Subcutaneous adipose tissue (tissue), 4 donors: Measurements from ENCODE around the gene MAP1LC3B2. TPM values are rescaled to one million over a fixed set of nuclear protein-coding genes. Genes with fewer than 3 reads are reported as not detected.

Source experiments
- total RNA-seq, 4 donors: library from RNA; depleted of rRNA; stranded (reverse); fragments of >200 nt; gene quantifications; one replicate each; pipeline ENCODE4 v1.1.0, GENCODE V29; 2016
- TF ChIP-seq, protein P1 (sequence below): fragments of 450-650 bp; IDR thresholded peaks from one replicate; pipeline ENCODE4 v1.5.1; 2016; ENCODE audit warnings: low read depth, mild to moderate bottlenecking, control low read depth, antibody characterized with exemption, moderate library complexity

Gene MAP1LC3B2
- total RNA-seq, 4 donors from 2014 or later = 1.1 to 1.5 TPM; not detected in 2

DNA sequence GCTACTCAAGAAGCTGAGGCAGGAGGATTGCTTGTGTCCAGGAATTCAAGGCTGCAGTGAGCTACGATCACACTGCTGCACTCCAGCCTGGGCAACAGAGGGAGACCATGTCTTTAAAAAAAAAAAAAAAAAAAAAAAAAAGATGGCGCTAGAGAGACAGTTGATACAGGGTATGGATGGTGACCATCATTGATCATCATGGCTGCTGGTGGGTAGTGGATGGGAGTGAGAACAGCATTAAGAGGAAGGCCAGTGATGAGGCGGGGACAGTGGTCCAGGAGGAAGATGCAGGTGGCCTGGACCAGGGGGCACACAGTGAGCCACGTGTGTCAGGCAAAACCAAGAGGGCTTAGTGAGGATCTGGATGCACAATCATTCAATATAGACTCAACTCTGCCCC is 26.8 kb upstream of the MAP1LC3B2 start:
- TF ChIP-seq, protein P1, sequence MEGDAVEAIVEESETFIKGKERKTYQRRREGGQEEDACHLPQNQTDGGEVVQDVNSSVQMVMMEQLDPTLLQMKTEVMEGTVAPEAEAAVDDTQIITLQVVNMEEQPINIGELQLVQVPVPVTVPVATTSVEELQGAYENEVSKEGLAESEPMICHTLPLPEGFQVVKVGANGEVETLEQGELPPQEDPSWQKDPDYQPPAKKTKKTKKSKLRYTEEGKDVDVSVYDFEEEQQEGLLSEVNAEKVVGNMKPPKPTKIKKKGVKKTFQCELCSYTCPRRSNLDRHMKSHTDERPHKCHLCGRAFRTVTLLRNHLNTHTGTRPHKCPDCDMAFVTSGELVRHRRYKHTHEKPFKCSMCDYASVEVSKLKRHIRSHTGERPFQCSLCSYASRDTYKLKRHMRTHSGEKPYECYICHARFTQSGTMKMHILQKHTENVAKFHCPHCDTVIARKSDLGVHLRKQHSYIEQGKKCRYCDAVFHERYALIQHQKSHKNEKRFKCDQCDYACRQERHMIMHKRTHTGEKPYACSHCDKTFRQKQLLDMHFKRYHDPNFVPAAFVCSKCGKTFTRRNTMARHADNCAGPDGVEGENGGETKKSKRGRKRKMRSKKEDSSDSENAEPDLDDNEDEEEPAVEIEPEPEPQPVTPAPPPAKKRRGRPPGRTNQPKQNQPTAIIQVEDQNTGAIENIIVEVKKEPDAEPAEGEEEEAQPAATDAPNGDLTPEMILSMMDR = no peak

DNA sequence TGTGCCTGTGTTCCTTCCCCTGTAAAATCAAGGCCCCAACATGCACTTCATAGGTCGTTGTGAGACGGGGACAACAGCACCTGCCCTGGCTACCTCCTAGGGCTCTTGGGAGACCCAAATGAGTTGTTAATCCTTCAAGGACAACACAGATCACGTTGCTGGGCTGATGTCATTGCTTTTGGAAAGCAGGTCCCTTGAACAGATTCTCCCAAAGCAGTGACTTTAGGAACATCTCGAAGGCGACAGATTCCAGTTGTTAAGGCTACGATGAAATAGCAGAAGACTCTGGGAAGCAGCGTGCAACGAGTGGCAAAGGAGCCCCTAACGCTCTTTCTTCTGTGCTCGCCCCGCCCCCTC is 26.2 kb upstream of the MAP1LC3B2 start:
- TF ChIP-seq, protein P1 = no peak

DNA sequence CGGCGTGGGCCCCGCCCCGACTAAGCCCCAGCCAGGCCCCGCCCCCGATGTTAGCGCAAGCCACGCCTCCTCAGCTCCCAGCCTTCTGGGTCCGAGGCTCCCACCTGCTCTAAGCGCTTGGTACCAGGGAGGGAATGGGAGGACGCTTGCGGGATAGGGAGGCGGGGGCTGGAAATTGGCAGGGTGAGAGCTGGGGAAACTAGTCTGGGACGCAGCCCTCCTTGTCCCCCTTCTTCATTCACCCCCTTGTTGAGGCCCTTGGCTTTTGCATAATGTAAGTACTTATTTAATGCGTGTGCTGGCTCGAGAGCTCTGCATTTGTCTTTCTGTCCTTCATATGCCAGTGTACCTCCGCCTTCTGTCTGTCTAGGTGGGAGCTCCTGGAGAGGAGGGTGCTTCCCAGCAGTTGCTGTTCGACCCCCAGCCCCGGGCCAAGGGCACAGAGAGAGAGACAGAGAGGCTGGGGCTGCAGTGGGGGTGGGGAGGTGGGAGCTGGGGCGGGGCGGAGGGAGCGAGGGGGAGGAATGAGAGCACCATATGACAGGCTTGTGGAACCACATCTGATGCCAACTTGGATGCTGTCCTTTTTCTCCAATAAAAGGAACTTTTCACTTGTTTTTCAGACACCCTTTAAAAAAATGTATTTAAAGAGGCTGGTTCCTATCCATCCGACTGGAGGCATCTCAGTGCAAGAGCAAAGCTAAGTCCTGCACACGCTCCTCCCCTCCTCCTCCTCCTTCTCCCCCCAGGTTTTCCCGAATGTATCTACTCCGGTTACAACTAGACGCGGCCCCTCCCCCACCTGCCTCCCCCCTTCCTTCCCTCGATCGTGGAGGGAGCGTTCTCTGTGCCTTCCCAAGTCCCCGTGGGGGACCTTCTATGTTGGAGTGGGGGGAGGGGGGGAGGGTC is 25.6 kb upstream of the MAP1LC3B2 start:
- TF ChIP-seq, protein P1 = no peak

DNA sequence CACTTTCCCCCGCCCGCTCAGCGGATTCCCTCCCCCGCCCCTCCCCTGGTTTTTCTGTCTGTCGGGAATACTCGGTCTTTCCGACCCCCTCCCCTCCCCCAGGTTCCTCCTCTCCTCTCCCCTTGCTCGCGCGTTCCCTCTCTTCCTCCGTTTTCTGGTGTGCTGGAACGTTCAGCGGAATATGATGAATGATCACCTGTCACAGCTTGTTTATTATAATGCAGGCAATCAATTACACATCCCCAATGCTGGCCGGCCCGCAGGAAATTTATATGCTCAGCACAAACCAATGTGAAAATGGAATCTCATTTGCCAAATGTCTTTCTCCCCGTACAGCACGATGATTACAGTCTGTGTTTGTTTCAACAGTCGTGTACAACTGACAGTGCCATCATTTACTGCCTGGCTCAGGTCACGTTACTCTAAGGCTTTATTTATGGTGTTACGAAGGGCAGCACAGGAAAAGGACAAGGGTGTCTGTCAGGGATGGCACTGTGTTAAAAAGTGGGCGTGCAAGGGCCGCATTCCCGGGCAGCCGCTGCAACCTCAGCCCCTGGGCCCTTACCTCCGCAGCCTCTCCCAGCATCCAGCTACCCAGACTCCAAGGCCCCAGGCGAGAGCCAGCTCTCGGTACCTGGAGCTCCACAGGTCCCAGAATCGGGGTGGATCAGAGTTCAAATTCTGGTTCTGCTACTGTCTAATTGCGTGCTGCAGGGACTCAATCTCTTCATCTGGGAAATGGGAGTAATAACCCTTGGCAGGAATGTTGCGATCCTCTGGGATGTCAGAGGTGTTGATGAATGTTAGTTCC is 24.7 kb upstream of the MAP1LC3B2 start:
- TF ChIP-seq, protein P1 = no peak

DNA sequence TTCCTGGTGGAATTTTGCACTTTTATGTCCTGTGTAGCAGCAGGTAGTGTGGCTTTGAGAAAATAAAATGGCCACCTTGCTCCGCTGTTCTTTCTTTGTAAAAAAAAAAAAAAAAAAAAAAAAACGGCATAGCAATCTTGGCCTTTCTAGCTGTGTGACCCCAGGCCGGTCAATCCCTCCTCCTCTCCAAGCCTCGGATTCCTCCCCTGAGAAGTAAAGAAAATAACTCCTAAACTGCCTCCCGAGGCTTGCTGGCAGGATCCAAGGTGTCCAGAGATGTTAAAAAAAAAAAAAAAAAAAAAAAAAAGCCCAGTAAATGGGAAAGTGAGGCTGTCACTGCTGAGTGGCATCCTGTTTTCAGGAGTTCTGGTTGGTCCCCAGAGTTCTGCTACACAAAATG is 23.9 kb upstream of the MAP1LC3B2 start:
- TF ChIP-seq, protein P1 = no peak

DNA sequence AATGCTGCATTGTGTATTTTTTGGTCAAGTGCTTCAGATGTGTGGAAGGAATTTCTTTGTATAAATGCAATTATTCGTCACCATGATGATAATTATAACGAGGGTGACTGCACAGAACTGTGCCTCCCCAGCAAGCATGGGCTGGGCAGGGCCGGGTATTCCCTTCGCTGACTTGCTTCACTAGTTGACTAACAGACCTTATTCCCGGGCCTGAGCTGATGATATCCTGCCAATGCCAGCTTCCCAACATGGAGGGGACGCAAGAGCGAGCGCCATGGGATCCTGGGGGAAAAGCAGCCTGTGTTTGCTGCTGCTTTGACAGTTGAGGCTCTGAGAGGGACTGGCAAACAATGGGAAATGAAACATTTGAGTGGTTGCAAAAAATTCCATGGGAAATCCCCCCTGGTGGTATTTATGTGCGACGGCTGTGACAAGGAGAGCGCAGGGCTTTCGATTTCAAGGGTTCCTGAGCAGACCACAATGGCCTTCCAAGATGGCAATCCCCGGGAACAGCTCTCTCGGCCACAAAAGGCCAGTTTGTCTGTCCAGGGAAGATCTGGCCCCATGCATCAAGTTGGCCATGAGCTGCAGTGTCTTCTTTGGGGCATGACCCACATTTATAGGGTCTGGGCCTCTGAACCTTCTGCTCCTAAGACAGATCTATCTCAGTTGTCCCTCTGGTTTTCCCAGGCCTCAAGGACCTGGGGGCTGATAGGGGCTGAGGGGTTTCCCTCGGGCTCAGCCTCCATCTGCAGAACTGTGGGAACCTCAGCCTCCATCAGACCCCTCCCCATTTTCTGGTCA is 21.9 kb upstream of the MAP1LC3B2 start:
- TF ChIP-seq, protein P1 = no peak
